Stimulated activated CD4-positive, alpha-beta T cell treated with anti-CD3 and anti-CD28 coated beads, Interleukin-12 subunit alpha, Interleukin-12 subunit beta, amount 100 ng/mL, for 48 hours (primary cell): ENCODE results near the gene FUBP3.
"Not testable (repeated sequence)": the region's sequence is repeated elsewhere in the genome, so short reads cannot be mapped to it uniquely, and the experiment has no call there.

Source experiments
- DNase-seq, 3 donors: peaks; one replicate each; pipeline ENCODE4 v3.0.0-alpha.2; 2020; ENCODE audit warnings: low read depth in 2 of 3, low spot score in 1 of 3

Gene FUBP3

DNA sequence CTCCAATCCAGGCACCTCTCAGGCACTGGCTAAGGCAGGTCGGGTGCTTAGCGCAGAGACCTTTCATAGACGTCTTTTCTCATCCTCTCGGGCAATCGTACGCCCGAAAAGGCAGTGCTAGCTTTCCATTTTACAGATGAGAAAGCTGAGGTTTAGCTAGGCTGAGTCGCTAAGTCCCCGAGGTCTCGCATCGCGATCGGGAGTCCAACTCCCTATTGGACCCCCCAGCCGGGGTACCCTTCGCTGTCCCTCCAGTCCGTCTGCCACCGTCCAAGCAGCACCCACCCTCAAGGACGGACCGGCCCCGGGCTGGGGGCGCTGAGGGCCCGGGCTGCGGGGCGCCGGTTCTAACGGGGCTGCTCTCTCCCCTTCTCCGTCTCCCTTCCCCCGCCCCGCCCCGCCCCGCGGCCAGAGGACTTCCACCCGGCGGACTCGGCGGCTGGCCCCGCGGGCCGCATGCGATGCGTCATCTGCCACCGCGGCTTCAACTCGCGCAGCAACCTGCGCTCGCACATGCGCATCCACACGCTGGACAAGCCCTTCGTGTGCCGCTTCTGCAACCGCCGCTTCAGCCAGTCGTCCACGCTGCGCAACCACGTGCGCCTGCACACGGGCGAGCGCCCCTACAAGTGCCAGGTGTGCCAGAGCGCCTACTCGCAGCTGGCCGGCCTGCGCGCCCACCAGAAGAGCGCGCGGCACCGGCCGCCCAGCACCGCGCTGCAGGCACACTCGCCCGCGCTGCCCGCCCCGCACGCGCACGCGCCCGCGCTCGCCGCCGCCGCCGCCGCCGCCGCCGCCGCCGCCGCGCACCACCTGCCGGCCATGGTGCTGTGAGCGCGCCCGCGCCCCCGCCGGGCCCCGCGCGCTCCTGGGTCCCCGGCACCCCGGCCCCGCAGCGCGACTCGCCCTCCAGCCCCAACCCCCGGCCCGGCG lies 101.7 kb downstream of the FUBP3 start:
- peak in 2 of 3 donors; percentile 48 to 59 for DNase-seq

DNA sequence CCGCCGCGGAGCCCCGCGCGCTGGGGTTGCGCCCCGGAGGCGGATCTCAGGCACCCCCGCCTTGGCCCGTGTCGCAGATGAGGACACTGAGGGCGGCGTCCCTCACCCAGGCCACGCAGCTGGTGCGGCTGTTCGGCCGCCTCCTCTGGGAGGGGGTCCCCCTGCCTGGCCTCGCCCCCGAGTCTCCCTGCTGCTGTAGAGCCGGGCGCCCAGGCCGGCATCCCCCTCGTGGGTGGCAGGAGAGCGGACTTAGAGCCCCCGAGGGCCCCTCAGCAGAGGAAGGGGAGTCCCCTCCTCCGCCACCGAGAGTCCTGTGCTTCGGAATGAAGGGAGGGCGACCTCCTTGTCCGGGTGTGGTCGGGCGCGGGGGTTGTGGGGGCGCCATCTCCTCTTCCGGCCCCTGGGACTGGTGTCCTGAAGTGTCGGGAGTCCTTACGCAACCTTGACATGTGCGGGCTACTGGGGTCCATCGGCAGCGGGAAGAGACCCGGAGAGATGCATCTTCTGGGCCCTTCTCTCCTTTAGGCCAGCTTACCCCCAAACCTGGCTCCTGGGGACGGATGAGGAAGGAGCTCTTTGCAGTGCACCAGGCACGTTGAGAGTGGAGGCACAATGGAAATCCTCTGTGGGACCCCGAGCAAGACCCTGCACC lies 102.5 kb downstream of the FUBP3 start:
- DNase-seq: no peak

DNA sequence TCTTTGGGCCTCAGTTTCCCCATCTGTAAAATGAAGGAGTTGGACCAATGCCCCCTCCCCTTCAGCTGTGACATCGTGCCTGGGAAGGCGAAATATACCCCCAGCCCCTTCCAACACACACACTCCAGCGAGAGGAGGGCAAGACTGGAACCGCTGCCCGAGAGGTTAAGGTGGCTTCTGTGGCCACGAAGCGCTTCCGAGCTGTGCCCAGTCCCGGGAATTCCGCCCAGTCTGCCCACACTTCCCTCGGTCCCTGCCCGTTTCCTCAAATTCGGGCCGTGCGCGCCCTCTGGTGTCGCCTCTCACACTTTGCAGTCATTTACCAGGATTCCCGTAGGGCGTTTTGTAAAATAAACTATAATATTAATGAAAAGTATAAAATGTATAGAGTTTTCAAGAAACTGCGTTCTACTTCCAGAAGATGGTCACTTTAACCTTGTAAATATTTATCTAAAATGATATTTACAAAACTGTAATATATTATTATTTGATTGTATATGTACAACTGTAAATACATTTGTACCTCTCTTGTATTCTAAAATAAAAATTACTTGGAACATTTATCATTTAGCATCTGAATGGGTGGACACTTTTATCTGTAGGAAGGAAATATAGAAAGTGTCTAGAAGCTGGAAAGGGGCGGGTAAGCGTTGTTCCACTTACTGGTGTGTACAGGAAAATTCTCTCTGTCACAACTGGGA lies 103.2 kb downstream of the FUBP3 start:
- peak in 2 of 3 donors; percentile 50 to 52 for DNase-seq

DNA sequence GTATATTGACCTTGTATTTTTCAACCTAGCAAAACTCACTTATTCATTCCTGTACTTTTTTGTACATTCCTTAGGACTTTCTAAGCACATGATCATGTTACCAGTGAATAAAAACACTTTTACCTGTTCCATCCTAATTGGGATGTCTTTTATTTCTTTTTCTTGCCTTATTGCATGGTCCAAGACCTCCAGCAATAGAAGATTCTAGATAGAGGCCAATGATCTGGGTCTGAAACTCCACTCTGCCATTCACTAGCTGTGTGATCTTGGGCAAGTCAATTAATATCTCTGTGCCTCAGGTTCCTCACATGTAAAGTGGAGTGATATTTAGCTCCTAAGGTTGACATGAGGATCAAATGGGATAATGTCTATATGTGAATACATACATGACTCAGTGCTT lies 105.7 kb downstream of the FUBP3 start:
- no peak for DNase-seq

DNA sequence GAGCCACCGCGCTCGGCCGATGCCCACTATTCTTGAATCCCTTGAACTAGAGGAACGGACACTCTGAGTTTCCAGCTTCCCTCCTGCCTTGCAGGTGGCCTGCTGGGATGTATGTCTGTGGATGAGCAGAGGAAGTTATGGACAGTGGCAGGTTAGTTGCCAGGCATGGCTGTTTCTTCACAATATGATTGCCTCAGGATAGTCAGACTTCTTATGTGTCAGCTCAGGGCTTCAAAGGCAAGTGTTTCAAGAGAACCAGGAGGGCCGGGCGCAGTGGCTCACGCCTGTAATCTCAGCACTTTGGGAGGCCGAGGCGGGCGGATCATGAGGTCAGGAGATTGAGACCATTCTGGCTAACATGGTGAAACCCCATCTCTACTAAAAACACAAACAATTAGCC lies 106.6 kb downstream of the FUBP3 start:
- not testable (repeated sequence) for DNase-seq

DNA sequence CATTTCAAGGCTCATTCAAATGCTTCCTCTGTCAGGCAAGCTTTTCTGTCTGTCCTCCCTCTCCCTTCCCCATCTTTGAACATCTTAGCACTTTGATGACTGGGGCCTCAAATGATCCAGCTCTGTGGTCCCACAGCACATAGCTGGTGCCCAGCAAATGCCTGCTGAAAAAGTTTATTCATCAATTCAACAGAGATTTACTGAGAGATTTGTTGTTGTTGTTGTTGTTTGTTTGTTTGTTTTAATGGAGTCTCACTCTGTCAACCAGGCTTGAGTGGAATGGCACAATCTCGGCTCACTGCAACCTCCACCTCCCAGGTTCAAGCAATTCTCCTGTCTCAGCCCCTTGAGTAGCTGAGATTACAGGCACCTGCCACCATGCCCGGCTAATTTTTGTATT lies 108.2 kb downstream of the FUBP3 start:
- no peak for DNase-seq
